Stimulated activated CD8-positive, alpha-beta memory T cell treated with anti-CD3 and anti-CD28 coated beads, Interleukin-12 subunit alpha, Interleukin-12 subunit beta, amount 100 ng/mL, for 4 hours (primary cell): ENCODE results near the gene MAGEB1.

Experiments
- DNase-seq: peaks from one replicate; pipeline ENCODE4 v3.0.0-alpha.2; 2020; ENCODE audit warnings: low read depth

Gene MAGEB1

GRCh38 chrX:30246769-30247489, at the start of gene MAGEB1:
Gene MAGEB1, plus strand, starts transcription at chrX:30247146. Its CDS starts 3,348 bp downstream, at chrX:30250494.
- DNase-seq: no peak

- DNase-seq: no peak
Measured at GRCh38 chrX:30212172-30212571, 34.8 kb upstream of the MAGEB1 start.

GRCh38 chrX:30215357-30215843, 31.5 kb upstream of the MAGEB1 start, which contains the start of gene MAGEB2:
Gene MAGEB2, plus strand, starts transcription at chrX:30215563. Its CDS starts 3,018 bp downstream, at chrX:30218581.
- no peak for DNase-seq

GRCh38 chrX:30217465-30217864, 29.5 kb upstream of the MAGEB1 start:
- no peak for DNase-seq

- no peak for DNase-seq
Measured at GRCh38 chrX:30219372-30219771, 27.6 kb upstream of the MAGEB1 start.

- no peak for DNase-seq
Measured at GRCh38 chrX:30220661-30221060, 26.3 kb upstream of the MAGEB1 start.

GRCh38 chrX:30224536-30224935, 22.4 kb upstream of the MAGEB1 start:
- no peak for DNase-seq

GRCh38 chrX:30228526-30228925, 18.4 kb upstream of the MAGEB1 start:
- DNase-seq: no peak

GRCh38 chrX:30230395-30230794, 16.6 kb upstream of the MAGEB1 start, which contains the start of gene MAGEB3:
Gene MAGEB3, plus strand, starts transcription at chrX:30230657. Its CDS starts 5,268 bp downstream, at chrX:30235925.
- DNase-seq: no peak

- DNase-seq: no peak
Measured at GRCh38 chrX:30241724-30242415, 5.1 kb upstream of the MAGEB1 start, which contains the start of gene MAGEB4. Gene MAGEB4, plus strand, starts transcription at chrX:30242000. Its CDS starts 136 bp downstream, at chrX:30242136.

- no peak for DNase-seq
Measured at GRCh38 chrX:30248854-30249253, 1.9 kb downstream of the MAGEB1 start.

- no peak for DNase-seq
Measured at GRCh38 chrX:30253257-30253656, 6.3 kb downstream of the MAGEB1 start.

GRCh38 chrX:30259927-30260326, 13.0 kb downstream of the MAGEB1 start:
- no peak for DNase-seq

GRCh38 chrX:30261012-30261411, 14.1 kb downstream of the MAGEB1 start:
- no peak for DNase-seq

- no peak for DNase-seq
Measured at GRCh38 chrX:30262763-30263162, 15.8 kb downstream of the MAGEB1 start.

- DNase-seq: no peak
Measured at GRCh38 chrX:30270639-30271038, 23.7 kb downstream of the MAGEB1 start.

- no peak for DNase-seq
Measured at GRCh38 chrX:30275498-30275897, 28.6 kb downstream of the MAGEB1 start.

GRCh38 chrX:30278365-30278764, 31.4 kb downstream of the MAGEB1 start:
- DNase-seq: no peak

- no peak for DNase-seq
Measured at GRCh38 chrX:30280428-30280827, 33.5 kb downstream of the MAGEB1 start.

GRCh38 chrX:30282527-30282926, 35.6 kb downstream of the MAGEB1 start:
- DNase-seq: no peak

- no peak for DNase-seq
Measured at GRCh38 chrX:30283456-30284200, 36.7 kb downstream of the MAGEB1 start.
